HCT116 (cell line): ENCODE results near the gene RBKS. TPM values are rescaled to one million over a fixed set of nuclear protein-coding genes. Genes with fewer than 3 reads are reported as not detected.

Source experiments
- ATAC-seq: fragments of 200-7000 bp; cut with Tn5 transposase; 2 replicates; pipeline ENCODE4 v1.9.1; 2020; ENCODE audit warnings: mild to moderate bottlenecking, moderate library complexity
- BruUV-seq: library from RNA; stranded (reverse); fragments of 400-500 nt; replicated peaks from 2 replicates; lab custom pipeline; 2021; lab: Mats Ljungman, UMichigan
- CTCF ChIA-PET: fragments of 300-600 bp; sonication (Branson Sonifier 250); formaldehyde crosslinking; loops from one replicate; lab custom pipeline; 2021; ENCODE audit warnings: antibody characterized with exemption; lab: Charles Lee
- POLR2A ChIA-PET: fragments of 300-600, 350-600 bp; sonication (Branson Sonifier 250); formaldehyde crosslinking; loops from one replicate; lab custom pipeline; 2021; ENCODE audit warnings: antibody characterized with exemption; lab: Charles Lee
- RAD21 ChIA-PET, 2 experiments: fragments of 300-600 bp; sonication (Branson Sonifier 250); formaldehyde crosslinking; loops; one replicate each; lab custom pipeline; 2023; ENCODE audit warnings: low total read pairs in 2 of 2; ENCODE audit not compliant: uncharacterized antibody in 2 of 2, unreplicated experiment in 2 of 2, low non-redundant PET in 1 of 2; lab: Charles Lee
- DNase-seq: peaks from one replicate; pipeline ENCODE4 v3.0.0-alpha.2; 2010; ENCODE audit warnings: low read depth, low spot score
- H2AFZ ChIP-seq: fragments of 200-600 bp; shearing (Covaris generic), sonication (generic); 2 replicates; pipeline ENCODE4 v1.6.1; 2017; ENCODE audit warnings: low read depth, mixed run types, mixed read lengths, antibody characterized with exemption, low read length; ENCODE audit not compliant: poor library complexity, severe bottlenecking
- H3K27ac ChIP-seq: 2 replicates; pipeline ENCODE4 v1.5.1; 2012; ENCODE audit warnings: low read depth, low read length
- H3K27me3 ChIP-seq: fragments of 200-600 bp; sonication (generic); 2 replicates; pipeline ENCODE4 v1.6.1; 2016; ENCODE audit warnings: mixed run types, low read length, mixed read lengths; ENCODE audit not compliant: insufficient read depth
- H3K36me3 ChIP-seq, 2 experiments: fragments of 200-500 bp in 1 of 2; fragments of 200-600 bp in 1 of 2; sonication (Bioruptor generic) in 1 of 2; sonication (generic) in 1 of 2; 2 replicates each; pipeline versions ENCODE4 v1.5.1 to v1.6.1; 2014 to 2016; ENCODE audit warnings: low read length in 2 of 2, inconsistent platforms in 1 of 2, mixed read lengths in 1 of 2, mixed run types in 1 of 2; ENCODE audit not compliant: insufficient read depth in 2 of 2, control insufficient read depth in 1 of 2
- H3K4me1 ChIP-seq, 2 experiments: fragments of 200-600 bp in 1 of 2; sonication (generic) in 1 of 2; 2 replicates each; pipeline versions ENCODE4 v1.5.1 to v1.6.1; 2012 to 2017; ENCODE audit warnings: low read length in 2 of 2, inconsistent platforms in 1 of 2, mild to moderate bottlenecking in 1 of 2, mixed read lengths in 1 of 2, mixed run types in 1 of 2, moderate library complexity in 1 of 2; ENCODE audit not compliant: insufficient read depth in 2 of 2, control insufficient read depth in 1 of 2
- H3K4me2 ChIP-seq: fragments of 200-600 bp; sonication (generic); 2 replicates; pipeline ENCODE4 v1.6.1; 2017; ENCODE audit warnings: mixed run types, low read length, mixed read lengths
- H3K4me3 ChIP-seq, 2 experiments: fragments of 200-600 bp in 1 of 2; sonication (generic) in 1 of 2; replicated peaks in 1 of 2; 2 replicates each; pipeline ENCODE4 v1.5.1; 2011 to 2016; ENCODE audit warnings: low read length in 2 of 2, control low read depth in 1 of 2, low read depth in 1 of 2, mild to moderate bottlenecking in 1 of 2, mixed read lengths in 1 of 2, mixed run types in 1 of 2
- H3K79me2 ChIP-seq: fragments of 200-600 bp; sonication (generic); 2 replicates; pipeline ENCODE4 v1.6.1; 2017; ENCODE audit warnings: mild to moderate bottlenecking, mixed run types, low read length, moderate library complexity, mixed read lengths; ENCODE audit not compliant: insufficient read depth
- H3K9ac ChIP-seq: fragments of 200-600 bp; sonication (generic); 2 replicates; pipeline ENCODE4 v1.6.1; 2016; ENCODE audit warnings: low read length, mixed read lengths
- H3K9me2 ChIP-seq: fragments of 200-600 bp; sonication (generic), shearing (Covaris generic); 2 replicates; pipeline ENCODE4 v1.6.1; 2017; ENCODE audit warnings: mixed run types, mild to moderate bottlenecking, moderate library complexity; ENCODE audit not compliant: insufficient read depth
- H3K9me3 ChIP-seq, 2 experiments: fragments of 200-500 bp in 1 of 2; fragments of 200-600 bp in 1 of 2; sonication (Bioruptor generic) in 1 of 2; sonication (generic) in 1 of 2; 2 replicates each; pipeline ENCODE4 v1.6.1; 2014 to 2017; ENCODE audit warnings: low read length in 2 of 2, mixed read lengths in 2 of 2, inconsistent platforms in 1 of 2, low read depth in 1 of 2, mild to moderate bottlenecking in 1 of 2, mixed run types in 1 of 2, moderate library complexity in 1 of 2; ENCODE audit not compliant: control insufficient read depth in 1 of 2, insufficient read depth in 1 of 2
- H4K20me1 ChIP-seq: fragments of 200-600 bp; sonication (generic), shearing (Covaris generic); 2 replicates; pipeline ENCODE4 v1.6.1; 2017; ENCODE audit warnings: mixed run types, mild to moderate bottlenecking, moderate library complexity; ENCODE audit not compliant: insufficient read depth
- ATF3 ChIP-seq: IDR thresholded peaks from 2 replicates; pipeline ENCODE4 v1.6.1; 2012
- EZH2phosphoT487 ChIP-seq: fragments of 200-600 bp; IDR thresholded peaks from 2 replicates; pipeline ENCODE4 v1.6.1; 2018; ENCODE audit warnings: antibody characterized with exemption, borderline replicate concordance
- RAD21 ChIP-seq: IDR thresholded peaks from 2 replicates; pipeline ENCODE4 v1.6.1; 2012; ENCODE audit warnings: low read depth, mild to moderate bottlenecking
- REST ChIP-seq: IDR thresholded peaks from 2 replicates; pipeline ENCODE4 v1.6.1; 2012; ENCODE audit warnings: low read depth
- YY1 ChIP-seq: IDR thresholded peaks from 2 replicates; pipeline ENCODE4 v1.6.1; 2011; ENCODE audit warnings: low read length, low read depth, moderate library complexity, mild to moderate bottlenecking; ENCODE audit not compliant: insufficient replicate concordance; ENCODE audit errors: extremely low read depth
- ZFX ChIP-seq: fragments of 450-650 bp; IDR thresholded peaks from 2 replicates; pipeline ENCODE4 v1.6.1; 2017
- ZNF274 ChIP-seq: fragments of 200-500 bp; sonication (Bioruptor generic); IDR thresholded peaks from 2 replicates; pipeline ENCODE4 v1.6.1; 2014; ENCODE audit warnings: mild to moderate bottlenecking, low read depth, low read length, inconsistent platforms
- intact Hi-C: fragments of 100-400 bp; cut with micrococcal nuclease; formaldehyde crosslinking; loops from 2 replicates; pipeline ENCODE4 v1.10.0; 2022
- total RNA-seq: library from RNA; stranded (reverse); gene quantifications from one replicate; pipeline ENCODE4 v1.2.1, GENCODE V29; 2021; ENCODE audit not compliant: unreplicated experiment

The RBKS gene
- total RNA-seq, 1 experiment from 2014 or later, result 2.4 TPM

- Histone ChIP-seq H3K27me3 (no peaks in the 10 kb centered on the region), H3K4me1 (peaks cover 0 to 3% of the 10 kb centered on the region in 2 experiments; a peak in 1 of 4 replicates), H3K9ac (no peak overlapping the region), H3K9me2 (no peaks in the 10 kb centered on the region), H3K27ac (no peak overlapping the region), H3K9me3 (0 out of 4 replicates have a peak, but pooled peaks cover 0 to 5% of the 10 kb centered on the region in 2 experiments), H3K79me2 (no peaks in the 10 kb centered on the region), H3K4me3 (no peak overlapping the region), H2AFZ (no peak overlapping the region), H3K36me3 (no peaks in the 10 kb centered on the region), H3K4me2 (no peak overlapping the region), H4K20me1 (no peaks in the 10 kb centered on the region)
- ATAC-seq, result no peak
- TF ChIP-seq ATF3 (no peak), ZFX (no peak), YY1 (no peak), EZH2phosphoT487 (no peak), RAD21 (no peak), REST (no peak), ZNF274 (no peak)
- ChIA-PET RAD21 (no interaction called here), POLR2A (no interaction called here), CTCF (no interaction called here)
- intact Hi-C loops, result no loop called here
- no peak for DNase-seq
- BruUV-seq, result no TSS peak
Measured at GRCh38 chr2:27856956-27857355, 33.2 kb downstream of the RBKS start.
